Loucy (cell line): Measurements from ENCODE around the gene EPB41L1.

Source experiments
- H2AFZ ChIP-seq: fragments of 200-600 bp; sonication (generic); 2 replicates; pipeline ENCODE4 v1.6.0; 2016; ENCODE audit warnings: antibody characterized with exemption, mild to moderate bottlenecking, low read length, moderate library complexity
- H3F3A ChIP-seq: fragments of 200-600 bp; 2 replicates; pipeline ENCODE4 v1.6.0; 2016; ENCODE audit warnings: antibody characterized with exemption, low read depth, mild to moderate bottlenecking
- H3K27me3 ChIP-seq: fragments of 200-600 bp; sonication (generic); 2 replicates; pipeline ENCODE4 v1.6.1; 2014; ENCODE audit warnings: low read length, mild to moderate bottlenecking; ENCODE audit not compliant: insufficient read depth, poor library complexity, severe bottlenecking
- H3K36me3 ChIP-seq: fragments of 200-600 bp; sonication (generic); 2 replicates; pipeline ENCODE4 v1.6.1; 2016; ENCODE audit warnings: low read length; ENCODE audit not compliant: insufficient read depth
- H3K4me1 ChIP-seq: fragments of 200-600 bp; sonication (generic); 2 replicates; pipeline ENCODE4 v1.5.1; 2014; ENCODE audit warnings: low read length, mild to moderate bottlenecking; ENCODE audit not compliant: insufficient read depth, poor library complexity, severe bottlenecking
- H3K4me2 ChIP-seq: fragments of 200-600 bp; sonication (generic); 2 replicates; pipeline ENCODE4 v1.6.0; 2014; ENCODE audit warnings: antibody characterized with exemption, low read length, low read depth, mild to moderate bottlenecking; ENCODE audit not compliant: poor library complexity, severe bottlenecking
- H3K4me3 ChIP-seq: fragments of 200-600 bp; sonication (generic); 2 replicates; pipeline ENCODE4 v1.5.1; 2014; ENCODE audit warnings: low read length, mild to moderate bottlenecking, mixed read lengths; ENCODE audit not compliant: poor library complexity, severe bottlenecking
- H3K79me2 ChIP-seq: fragments of 200-600 bp; sonication (generic); 2 replicates; pipeline ENCODE4 v1.6.1; 2014; ENCODE audit warnings: low read length; ENCODE audit not compliant: insufficient read depth
- H3K9ac ChIP-seq: fragments of 200-600 bp; sonication (generic); 2 replicates; pipeline ENCODE4 v1.6.0; 2014; ENCODE audit warnings: mild to moderate bottlenecking, low read depth, low read length, moderate library complexity; ENCODE audit not compliant: poor library complexity, severe bottlenecking
- H3K9me2 ChIP-seq: fragments of 200-600 bp; sonication (generic); replicated peaks from 2 replicates; pipeline ENCODE4 v1.6.1; 2016; ENCODE audit warnings: low read depth, low read length, mixed read lengths
- H3K9me3 ChIP-seq: fragments of 200-600 bp; sonication (generic); 2 replicates; pipeline ENCODE4 v1.6.1; 2014; ENCODE audit warnings: mild to moderate bottlenecking, antibody characterized with exemption, low read length, low read depth; ENCODE audit not compliant: insufficient read depth
- H4K20me1 ChIP-seq: fragments of 200-600 bp; sonication (generic); 2 replicates; pipeline ENCODE4 v1.6.0; 2014; ENCODE audit warnings: antibody characterized with exemption, low read length, mild to moderate bottlenecking; ENCODE audit not compliant: insufficient read depth, poor library complexity, severe bottlenecking
- CTCF ChIP-seq: fragments of 200-600 bp; sonication (generic); conservative IDR thresholded peaks from 2 replicates; pipeline ENCODE4 v1.5.1; 2014; ENCODE audit warnings: mild to moderate bottlenecking, antibody characterized with exemption, low read length
- EZH2phosphoT487 ChIP-seq: fragments of 200-600 bp; IDR thresholded peaks from 2 replicates; pipeline ENCODE4 v1.6.1; 2018; ENCODE audit warnings: antibody characterized with exemption, mild to moderate bottlenecking, moderate library complexity, borderline replicate concordance

EPB41L1 gene

GRCh38 chr20:36147690-36148089 lies 6.8 kb upstream of the EPB41L1 start:
- Histone ChIP-seq H3K9me2 (no peaks in the 10 kb centered on the region), H3K4me2 (no peak overlapping the region), H3K4me3 (no peak overlapping the region), H3K9me3 (no peaks in the 10 kb centered on the region), H3K4me1 (no peaks in the 10 kb centered on the region), H3K36me3 (no peaks in the 10 kb centered on the region), H3K9ac (no peak overlapping the region), H3F3A (no peaks in the 10 kb centered on the region), H2AFZ (no peak overlapping the region), H3K27me3 (no peaks in the 10 kb centered on the region), H3K79me2 (no peaks in the 10 kb centered on the region), H4K20me1 (no peaks in the 10 kb centered on the region)
- TF ChIP-seq EZH2phosphoT487 (no peak), CTCF (no peak)

- Histone ChIP-seq H3K27me3 (no peaks in the 10 kb centered on the region), H3K4me1 (no peaks in the 10 kb centered on the region), H3K4me3 (no peak overlapping the region), H3K9ac (no peak overlapping the region), H3K79me2 (no peaks in the 10 kb centered on the region), H4K20me1 (no peaks in the 10 kb centered on the region), H3K9me2 (no peaks in the 10 kb centered on the region), H3K9me3 (no peaks in the 10 kb centered on the region), H3K4me2 (no peak overlapping the region), H2AFZ (no peak overlapping the region), H3F3A (no peaks in the 10 kb centered on the region), H3K36me3 (no peaks in the 10 kb centered on the region)
- TF ChIP-seq CTCF (no peak), EZH2phosphoT487 (no peak)
Observed at GRCh38 chr20:36148439-36148838, 6.1 kb upstream of the EPB41L1 start.

GRCh38 chr20:36149012-36149411 lies 5.5 kb upstream of the EPB41L1 start:
- no peak overlapping the region for H2AFZ ChIP-seq
- H3K4me1 ChIP-seq = peaks cover under 1% of the 10 kb centered on the region
- H3K9me2 ChIP-seq = no peaks in the 10 kb centered on the region
- no peaks in the 10 kb centered on the region for H3K9me3 ChIP-seq
- H3K79me2 ChIP-seq = no peaks in the 10 kb centered on the region
- H3F3A ChIP-seq = no peaks in the 10 kb centered on the region
- H3K9ac ChIP-seq = no peak overlapping the region
- H3K4me2 ChIP-seq = no peak overlapping the region
- no peaks in the 10 kb centered on the region for H4K20me1 ChIP-seq
- H3K27me3 ChIP-seq = no peaks in the 10 kb centered on the region
- H3K4me3 ChIP-seq = no peak overlapping the region
- no peaks in the 10 kb centered on the region for H3K36me3 ChIP-seq
- TF ChIP-seq CTCF (no peak), EZH2phosphoT487 (no peak)
